Medulla oblongata (tissue), 1 donor: Measurements from ENCODE around the gene IGFBPL1.
"Not testable (repeated sequence)": the region's sequence is repeated elsewhere in the genome, so short reads cannot be mapped to it uniquely, and the experiment has no call there.

Experiments used
- DNase-seq: peaks from one replicate; pipeline ENCODE4 v3.0.0-alpha.2; 2015; ENCODE audit errors: extremely low spot score

IGFBPL1 gene

DNA sequence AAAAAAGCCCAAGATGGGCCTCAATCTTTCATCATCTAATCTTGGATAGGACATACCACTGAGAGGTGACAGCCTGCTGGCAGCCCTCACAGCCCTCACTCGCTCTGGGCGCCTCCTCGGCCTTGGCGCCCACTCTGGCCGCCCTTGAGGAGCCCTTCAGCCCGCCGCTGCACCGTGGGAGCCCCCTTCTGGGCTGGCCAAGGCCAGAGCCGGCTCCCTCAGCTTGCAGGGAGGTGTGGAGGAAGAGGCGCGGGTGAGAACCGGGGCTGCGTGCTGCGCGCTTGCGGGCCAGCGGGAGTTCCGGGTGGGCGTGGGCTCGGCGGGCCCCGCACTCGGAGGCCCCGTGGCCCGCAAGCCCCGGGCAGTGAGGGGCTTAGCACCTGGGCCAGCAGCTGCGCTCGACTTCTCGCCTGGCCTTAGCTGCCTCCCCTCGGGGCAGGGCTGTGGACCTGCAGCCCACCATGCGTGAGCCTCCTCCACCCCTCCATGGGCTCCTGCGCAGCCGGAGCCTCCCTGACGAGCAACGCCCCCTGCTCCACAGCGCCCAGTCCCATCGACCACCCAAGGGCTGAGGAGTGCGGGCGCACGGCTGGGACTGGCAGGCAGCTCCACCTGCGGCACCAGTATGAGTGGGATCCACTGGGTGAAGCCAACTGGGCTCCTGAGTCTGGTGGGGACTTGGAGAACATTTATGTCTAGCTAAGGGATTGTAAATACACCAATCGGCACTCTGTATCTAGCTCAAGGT lies 46.7 kb downstream of the IGFBPL1 start:
- not testable (repeated sequence) for DNase-seq

GRCh38 chr9:38376021-38376670 lies 48.1 kb downstream of the IGFBPL1 start:
- no peak for DNase-seq

GRCh38 chr9:38375572-38375963 lies 48.7 kb downstream of the IGFBPL1 start:
- no peak for DNase-seq

GRCh38 chr9:38374847-38375571 lies 49.2 kb downstream of the IGFBPL1 start:
- DNase-seq: no peak

DNA sequence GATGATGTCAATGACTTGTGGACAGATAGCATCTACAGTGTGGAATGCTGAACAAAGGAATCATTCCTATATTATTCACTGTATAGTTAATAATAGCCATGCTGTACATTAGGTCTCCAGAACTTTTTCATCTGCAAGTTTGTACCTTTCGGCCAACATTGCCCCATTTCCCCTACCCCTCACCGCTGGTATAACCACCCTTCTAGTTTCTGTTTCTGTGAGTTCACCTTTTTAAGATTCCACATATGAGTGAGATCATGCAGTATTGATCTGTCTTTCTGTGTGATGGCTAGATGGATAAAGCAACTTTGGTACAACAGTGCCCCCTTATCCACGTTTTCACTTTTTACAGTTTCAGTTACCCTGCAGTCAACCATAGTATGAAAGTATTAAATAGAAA lies 50.6 kb downstream of the IGFBPL1 start:
- no peak for DNase-seq

- no peak for DNase-seq
These were observed 51.3 kb downstream of the IGFBPL1 start for GRCh38 chr9:38372762-38373619.

DNA sequence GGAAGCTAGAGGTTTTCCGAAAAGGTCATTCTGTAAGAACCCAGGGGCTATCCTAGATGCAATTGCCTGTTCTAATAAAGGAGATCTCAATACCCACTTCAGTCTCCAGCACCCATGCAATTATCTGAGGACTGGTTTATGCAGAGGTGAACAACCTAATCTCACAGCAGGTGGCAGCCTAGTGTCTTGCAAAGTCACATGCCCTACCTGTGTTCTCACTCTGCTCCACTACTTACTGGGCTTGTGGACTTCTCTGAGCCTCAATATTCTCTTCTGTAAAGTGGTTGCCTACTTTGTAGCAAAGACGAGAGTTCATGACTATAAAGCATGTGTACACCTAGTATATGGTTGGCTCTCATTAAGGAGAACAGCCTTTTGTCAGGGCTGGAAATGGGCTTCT lies 52.8 kb downstream of the IGFBPL1 start:
- DNase-seq: no peak

DNA sequence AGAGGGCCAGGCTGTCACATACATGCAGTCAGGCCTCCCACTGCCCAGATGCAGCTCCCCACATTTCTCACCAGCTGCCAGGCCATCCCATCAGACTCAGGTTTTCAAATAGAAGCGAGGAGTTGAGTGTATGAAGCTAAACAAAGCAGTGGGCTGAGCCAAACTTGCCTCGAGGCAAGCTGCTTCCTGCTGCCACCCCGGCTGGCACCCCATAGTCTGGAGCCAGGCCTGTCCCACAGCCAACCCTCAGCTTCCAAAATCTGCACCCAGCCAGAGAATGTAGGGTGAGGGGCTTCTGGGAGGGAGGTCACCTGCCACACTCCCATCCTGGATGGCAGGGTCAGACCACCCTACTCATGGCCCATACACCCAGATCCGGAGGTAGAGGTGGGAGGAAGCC lies 54.1 kb downstream of the IGFBPL1 start:
- DNase-seq: no peak

GRCh38 chr9:38368731-38369130 lies 55.5 kb downstream of the IGFBPL1 start:
- no peak for DNase-seq

GRCh38 chr9:38367898-38368297 lies 56.4 kb downstream of the IGFBPL1 start:
- no peak for DNase-seq

DNA sequence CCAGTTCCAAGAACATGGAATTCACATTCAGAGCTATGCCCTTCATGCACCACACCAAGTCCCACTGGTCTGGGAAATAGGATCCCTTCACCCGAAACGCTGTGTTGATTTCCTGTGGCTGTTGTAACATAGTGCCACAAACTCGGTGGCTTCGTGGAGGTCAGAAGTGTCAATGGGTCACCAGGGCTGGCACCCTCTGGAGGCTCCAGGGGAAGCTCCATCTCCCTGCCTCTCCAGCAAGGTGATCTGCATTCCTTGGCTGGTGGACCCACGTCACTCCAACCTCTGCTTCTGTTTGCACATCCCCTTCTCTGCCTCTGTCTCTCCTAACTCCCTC lies 60.7 kb downstream of the IGFBPL1 start:
- DNase-seq: no peak

DNA sequence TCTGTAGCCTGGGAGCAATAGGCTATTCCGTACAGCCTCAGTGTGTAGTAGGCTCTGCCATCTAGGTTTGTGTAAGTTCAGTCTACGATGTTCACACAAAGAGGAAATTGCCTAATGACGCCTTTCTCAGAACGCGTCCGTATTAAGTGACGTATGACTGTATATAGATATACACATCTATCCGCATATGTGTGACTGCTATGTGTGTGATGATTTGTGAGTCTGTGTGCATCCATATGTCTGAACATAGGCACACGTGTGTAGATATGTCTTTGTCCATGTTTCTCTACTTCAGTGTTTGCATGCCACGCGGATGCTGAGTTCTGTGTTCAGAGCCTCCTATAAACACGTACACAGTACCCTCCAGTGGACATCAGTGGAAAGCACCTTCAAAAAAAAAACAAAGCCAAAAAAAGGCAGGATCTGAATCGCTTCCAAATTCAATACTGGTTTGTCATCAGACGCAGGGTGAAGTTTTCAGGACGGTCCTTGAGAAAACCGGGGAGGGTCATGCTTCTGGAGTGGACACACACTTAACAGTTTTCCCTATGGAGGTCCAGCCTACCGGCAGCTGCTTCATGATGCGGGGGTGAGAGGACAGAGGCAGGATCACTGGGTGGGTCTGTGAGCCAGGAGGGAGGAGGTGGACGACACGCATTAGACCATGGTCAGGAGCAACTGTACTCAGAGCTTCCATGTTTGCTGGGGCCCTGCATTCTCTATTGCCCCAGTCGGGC lies 61.2 kb downstream of the IGFBPL1 start:
- peak; percentile 80 for DNase-seq

DNA sequence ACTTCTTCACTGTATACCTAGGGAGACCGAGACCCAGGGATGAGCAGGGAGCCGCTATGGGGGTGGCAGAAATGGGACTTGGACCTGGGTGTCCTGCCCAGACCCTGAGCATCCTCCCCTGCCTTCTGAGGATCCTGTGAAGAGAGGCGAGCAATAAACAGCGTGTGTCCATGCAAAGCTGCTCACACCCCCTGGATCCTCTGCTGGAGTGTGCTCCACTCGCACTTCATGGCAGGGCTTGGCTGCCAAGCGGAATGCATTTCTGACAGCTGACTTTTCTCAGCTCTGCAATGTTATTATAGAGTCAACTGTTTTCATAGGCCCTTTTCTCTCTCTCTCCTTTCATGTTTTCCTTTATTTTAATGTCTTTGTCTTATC lies 62.8 kb downstream of the IGFBPL1 start:
- no peak for DNase-seq

DNA sequence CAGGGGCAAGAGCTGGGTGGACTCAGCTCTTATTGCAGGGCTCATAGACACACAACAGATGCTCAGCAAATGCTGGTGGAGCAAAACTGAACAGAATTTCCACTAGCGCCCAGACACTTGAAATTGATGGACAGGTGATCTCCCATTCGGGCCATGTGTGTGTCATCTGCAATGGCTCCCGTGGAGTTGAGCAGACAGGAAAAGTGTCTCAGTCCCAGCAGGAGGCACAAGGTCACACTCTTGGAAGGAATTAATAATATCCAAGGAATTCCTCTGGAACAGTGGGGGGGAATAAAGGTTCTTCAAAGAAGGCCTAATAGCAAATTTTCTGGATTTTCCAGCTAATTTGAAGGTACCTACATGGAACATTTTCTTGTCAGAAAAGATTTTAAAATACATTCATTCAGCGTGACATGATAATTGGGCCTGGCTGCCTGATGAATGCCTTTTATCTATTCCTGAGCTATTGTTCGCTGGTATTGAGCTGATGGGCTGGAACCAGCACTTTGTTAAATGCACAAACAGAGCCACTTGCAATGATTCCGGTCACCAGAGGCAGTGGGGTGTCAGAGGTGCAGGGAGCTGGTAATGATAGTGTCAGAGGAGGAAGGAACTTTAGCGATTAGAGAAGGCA lies 63.3 kb downstream of the IGFBPL1 start:
- no peak for DNase-seq

GRCh38 chr9:38359689-38360385 lies 64.4 kb downstream of the IGFBPL1 start:
- no peak for DNase-seq

DNA sequence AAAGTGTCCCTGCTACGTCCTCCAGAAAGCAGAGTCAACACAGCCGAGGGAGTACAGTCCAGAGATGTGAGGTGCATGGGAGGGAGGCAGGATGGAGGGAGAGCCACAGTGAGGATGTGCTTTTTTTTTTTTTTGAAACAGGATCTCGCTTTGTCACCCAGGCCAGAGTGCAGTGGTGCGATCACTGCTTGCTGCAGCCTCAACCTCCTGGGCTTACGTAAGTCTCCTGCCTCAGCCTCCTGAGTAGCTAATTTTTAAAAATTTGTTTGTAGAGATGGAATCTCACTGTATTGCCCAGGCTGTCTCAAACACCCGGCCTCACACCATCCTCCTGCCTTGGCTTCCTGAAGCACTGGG lies 65.0 kb downstream of the IGFBPL1 start:
- no peak for DNase-seq

DNA sequence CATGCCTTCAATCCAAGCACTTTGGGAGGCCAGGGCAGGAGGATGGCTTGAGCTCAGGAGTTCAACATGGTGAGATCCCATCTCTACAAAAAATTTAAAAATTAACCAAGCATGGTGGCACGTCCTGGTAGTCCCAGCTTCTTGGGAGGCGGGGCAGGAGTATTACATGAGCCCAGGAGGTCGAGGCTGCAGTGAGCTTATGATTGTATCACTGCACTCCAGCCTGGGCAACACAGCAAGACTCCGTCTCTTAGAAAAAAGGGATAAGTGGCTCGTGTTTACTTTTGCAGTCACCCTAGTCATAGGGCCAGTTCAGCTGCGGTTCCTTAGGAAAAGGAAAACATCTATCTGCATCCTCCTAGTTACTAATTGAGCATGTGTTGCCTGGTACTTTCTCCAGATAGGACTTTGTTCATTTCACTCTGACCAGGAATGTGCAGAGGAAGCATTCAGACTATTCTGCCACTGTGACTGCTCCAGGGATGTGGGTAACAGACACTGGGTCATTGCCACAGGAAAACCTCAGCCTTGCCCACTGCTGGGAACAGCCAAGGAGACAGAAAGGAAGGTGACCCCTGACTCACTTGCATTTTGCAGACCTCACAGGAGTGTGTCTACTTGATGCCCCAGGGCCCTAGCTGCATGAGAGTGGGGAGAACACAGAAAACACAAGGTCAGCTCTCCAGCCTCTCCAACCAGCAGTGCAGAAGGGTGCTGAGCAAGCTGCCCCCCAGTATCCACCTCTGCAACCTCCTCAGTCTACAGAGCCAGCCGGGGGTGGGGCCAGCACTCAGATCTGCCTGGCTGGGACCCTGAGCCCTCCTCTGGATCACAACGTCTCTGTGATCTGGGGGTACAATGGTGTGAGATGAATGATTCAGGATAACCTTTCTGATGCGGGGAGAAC lies 65.6 kb downstream of the IGFBPL1 start:
- DNase-seq: no peak

DNA sequence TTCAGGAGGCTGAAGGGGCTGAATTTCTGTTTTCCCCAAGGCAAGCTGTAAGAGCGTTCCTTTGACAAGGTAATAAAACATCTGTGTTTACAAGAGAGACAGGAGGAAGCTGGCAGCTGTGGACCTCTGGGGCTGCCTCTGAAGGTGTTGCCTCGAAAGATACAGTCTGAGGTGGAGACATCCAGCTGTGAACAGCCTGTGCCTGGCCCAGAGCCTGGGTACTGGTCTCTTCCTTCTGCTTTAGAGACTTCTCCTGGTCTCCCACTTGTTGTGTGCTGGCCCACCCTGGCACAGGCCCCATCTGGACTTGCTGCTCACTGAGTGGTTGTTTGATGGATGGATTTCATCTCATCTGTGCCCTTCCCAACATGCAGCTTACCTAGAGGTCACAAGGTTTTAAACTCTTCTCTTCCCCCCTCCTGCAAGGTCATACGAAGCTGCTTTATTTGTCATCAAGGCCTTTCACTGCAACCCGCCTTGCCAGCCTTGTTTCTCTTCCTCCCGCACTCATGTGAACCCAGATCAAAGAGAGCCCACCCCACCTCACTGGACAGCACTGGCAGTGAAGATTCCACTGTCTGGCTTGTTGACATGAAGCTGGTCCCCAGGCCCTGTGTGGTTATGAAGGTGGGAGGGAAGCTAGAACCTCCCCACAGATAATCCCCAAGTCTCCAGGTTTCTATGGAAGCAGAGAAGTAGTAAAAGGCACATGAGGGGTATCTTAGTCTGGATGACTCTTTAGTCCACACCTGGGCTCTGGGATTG lies 66.7 kb downstream of the IGFBPL1 start:
- no peak for DNase-seq

DNA sequence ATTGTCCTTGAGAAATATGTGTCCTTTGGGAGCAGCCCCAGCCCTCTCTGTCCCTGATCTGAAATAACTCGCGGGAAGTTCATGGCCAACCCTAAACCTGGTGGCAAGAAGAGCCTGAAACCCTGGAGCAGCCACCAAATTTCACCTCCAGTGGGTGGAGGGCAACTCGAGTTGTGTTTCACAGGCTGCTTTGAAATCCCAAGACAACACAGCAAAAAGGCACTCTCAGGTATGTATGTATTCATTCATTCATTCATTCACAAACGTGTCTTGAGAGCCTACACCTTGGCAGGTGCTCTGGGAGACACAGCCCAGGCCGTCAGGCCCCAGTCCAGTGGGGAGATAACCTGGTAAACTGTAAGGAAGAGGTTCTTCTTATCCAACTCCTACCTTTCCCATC lies 67.4 kb downstream of the IGFBPL1 start:
- DNase-seq: no peak
